KMS-11 (cell line): ENCODE measurements around the gene ARG1.

Experiments used
- H2AFZ ChIP-seq: fragments of 200-600 bp; sonication (generic); 2 replicates; pipeline ENCODE4 v1.6.1; 2016; ENCODE audit warnings: antibody characterized with exemption, mixed run types, low read depth
- H3K27ac ChIP-seq: fragments of 200-600 bp; sonication (generic); 2 replicates; pipeline ENCODE4 v1.6.1; 2016; ENCODE audit warnings: mild to moderate bottlenecking, mixed run types
- H3K27me3 ChIP-seq: fragments of 200-600 bp; sonication (generic); 2 replicates; pipeline ENCODE4 v1.6.1; 2017; ENCODE audit warnings: mild to moderate bottlenecking, low read depth, mixed run types, moderate library complexity; ENCODE audit not compliant: insufficient read depth
- H3K36me3 ChIP-seq: fragments of 200-600 bp; sonication (generic); 2 replicates; pipeline ENCODE4 v1.6.1; 2017; ENCODE audit warnings: mild to moderate bottlenecking, mixed run types; ENCODE audit not compliant: insufficient read depth
- H3K4me1 ChIP-seq: fragments of 200-600 bp; sonication (generic); 2 replicates; pipeline ENCODE4 v1.6.1; 2016; ENCODE audit warnings: mild to moderate bottlenecking, low read depth, mixed run types; ENCODE audit not compliant: poor library complexity, severe bottlenecking
- H3K4me2 ChIP-seq: fragments of 200-600 bp; sonication (generic); 2 replicates; pipeline ENCODE4 v1.7.0; 2016; ENCODE audit warnings: mild to moderate bottlenecking, mixed run types
- H3K4me3 ChIP-seq: fragments of 200-600 bp; sonication (generic); IDR thresholded peaks from 2 replicates; pipeline ENCODE4 v1.6.1; 2017; ENCODE audit warnings: low read depth, low read length, mixed read lengths; ENCODE audit not compliant: insufficient read depth
- H3K79me2 ChIP-seq: fragments of 200-600 bp; sonication (generic); 2 replicates; pipeline ENCODE4 v1.6.1; 2016; ENCODE audit warnings: low read depth, mixed run types; ENCODE audit not compliant: insufficient read depth
- H3K9ac ChIP-seq: fragments of 200-600 bp; sonication (generic); 2 replicates; pipeline ENCODE4 v1.6.1; 2016; ENCODE audit warnings: mild to moderate bottlenecking, mixed run types
- H4K20me1 ChIP-seq: fragments of 200-600 bp; sonication (generic); 2 replicates; pipeline ENCODE4 v1.6.1; 2016; ENCODE audit warnings: mild to moderate bottlenecking, mixed run types; ENCODE audit not compliant: insufficient read depth
- TF ChIP-seq, protein P1 (sequence below): fragments of 200-600 bp; sonication (generic); conservative IDR thresholded peaks from 2 replicates; pipeline ENCODE4 v1.6.1; 2017; ENCODE audit warnings: low read depth, mild to moderate bottlenecking, antibody characterized with exemption, low read length, moderate library complexity, mixed read lengths

Gene ARG1

GRCh38 chr6:131586543-131586942 is 13.5 kb downstream of the ARG1 start:
- Histone ChIP-seq H3K27me3 (no peaks in the 10 kb centered on the region), H3K4me3 (no peak overlapping the region), H3K79me2 (no peaks in the 10 kb centered on the region), H3K27ac (no peak overlapping the region), H3K36me3 (peaks cover 4% of the 10 kb centered on the region), H3K4me1 (peaks cover 8% of the 10 kb centered on the region), H4K20me1 (no peaks in the 10 kb centered on the region), H3K4me2 (no peak overlapping the region), H2AFZ (no peak overlapping the region), H3K9ac (no peak overlapping the region)
- TF ChIP-seq, protein P1, sequence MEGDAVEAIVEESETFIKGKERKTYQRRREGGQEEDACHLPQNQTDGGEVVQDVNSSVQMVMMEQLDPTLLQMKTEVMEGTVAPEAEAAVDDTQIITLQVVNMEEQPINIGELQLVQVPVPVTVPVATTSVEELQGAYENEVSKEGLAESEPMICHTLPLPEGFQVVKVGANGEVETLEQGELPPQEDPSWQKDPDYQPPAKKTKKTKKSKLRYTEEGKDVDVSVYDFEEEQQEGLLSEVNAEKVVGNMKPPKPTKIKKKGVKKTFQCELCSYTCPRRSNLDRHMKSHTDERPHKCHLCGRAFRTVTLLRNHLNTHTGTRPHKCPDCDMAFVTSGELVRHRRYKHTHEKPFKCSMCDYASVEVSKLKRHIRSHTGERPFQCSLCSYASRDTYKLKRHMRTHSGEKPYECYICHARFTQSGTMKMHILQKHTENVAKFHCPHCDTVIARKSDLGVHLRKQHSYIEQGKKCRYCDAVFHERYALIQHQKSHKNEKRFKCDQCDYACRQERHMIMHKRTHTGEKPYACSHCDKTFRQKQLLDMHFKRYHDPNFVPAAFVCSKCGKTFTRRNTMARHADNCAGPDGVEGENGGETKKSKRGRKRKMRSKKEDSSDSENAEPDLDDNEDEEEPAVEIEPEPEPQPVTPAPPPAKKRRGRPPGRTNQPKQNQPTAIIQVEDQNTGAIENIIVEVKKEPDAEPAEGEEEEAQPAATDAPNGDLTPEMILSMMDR: no peak

DNA sequence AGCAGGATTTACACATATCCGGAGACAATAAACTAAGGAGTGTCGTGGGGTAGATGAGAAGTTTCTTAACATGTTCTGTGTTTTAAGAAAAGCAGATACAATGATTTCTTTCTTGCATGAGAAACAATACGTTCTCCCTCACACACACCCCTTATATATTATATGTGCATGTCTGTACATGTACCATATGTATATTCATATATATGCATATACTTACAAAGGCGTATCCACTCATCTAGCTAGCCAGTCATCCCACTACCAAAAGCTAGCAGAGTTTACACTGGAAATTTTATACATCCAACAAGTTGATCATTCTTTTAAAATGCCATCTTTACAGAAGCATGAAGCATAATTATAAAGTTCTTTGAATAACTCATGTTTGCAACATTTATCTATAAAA is 14.9 kb downstream of the ARG1 start:
- no peaks in the 10 kb centered on the region for H3K79me2 ChIP-seq
- H3K4me3 ChIP-seq: no peak overlapping the region
- no peak overlapping the region for H3K27ac ChIP-seq
- no peaks in the 10 kb centered on the region for H4K20me1 ChIP-seq
- H3K27me3 ChIP-seq: no peaks in the 10 kb centered on the region
- H3K4me2 ChIP-seq: no peak overlapping the region
- H2AFZ ChIP-seq: no peak overlapping the region
- TF ChIP-seq, protein P1: no peak
- H3K9ac ChIP-seq: no peak overlapping the region
- peaks cover 4% of the 10 kb centered on the region for H3K36me3 ChIP-seq
- H3K4me1 ChIP-seq: peaks cover 8% of the 10 kb centered on the region

- no peak overlapping the region for H2AFZ ChIP-seq
- no peak overlapping the region for H3K4me2 ChIP-seq
- H3K4me3 ChIP-seq: no peak overlapping the region
- H3K79me2 ChIP-seq: no peaks in the 10 kb centered on the region
- peaks cover 4% of the 10 kb centered on the region for H3K36me3 ChIP-seq
- no peaks in the 10 kb centered on the region for H3K27me3 ChIP-seq
- peaks cover 3% of the 10 kb centered on the region for H3K4me1 ChIP-seq
- TF ChIP-seq, protein P1: no peak
- no peak overlapping the region for H3K9ac ChIP-seq
- no peaks in the 10 kb centered on the region for H4K20me1 ChIP-seq
- H3K27ac ChIP-seq: no peak overlapping the region
Measured at GRCh38 chr6:131588643-131589042, 15.6 kb downstream of the ARG1 start.

DNA sequence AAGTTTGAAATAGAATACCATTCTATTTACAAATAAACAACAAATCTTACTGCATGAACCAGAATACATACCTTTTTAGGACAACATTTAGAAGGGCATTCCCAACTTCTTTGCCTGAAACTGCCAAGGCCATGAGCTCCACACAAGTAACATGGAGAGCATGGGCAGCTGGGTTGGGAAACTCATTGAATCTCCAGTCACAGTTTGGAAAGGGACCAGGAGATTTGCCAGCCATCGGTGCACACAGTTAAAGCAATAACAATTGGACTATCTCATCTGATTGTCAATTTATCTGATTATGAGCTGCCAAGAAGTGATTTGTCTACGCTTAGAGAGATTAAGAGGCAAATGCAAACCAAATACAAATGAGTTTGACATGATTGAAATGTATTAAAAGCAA is 19.9 kb downstream of the ARG1 start:
- H2AFZ ChIP-seq: no peak overlapping the region
- H3K9ac ChIP-seq: no peak overlapping the region
- H3K79me2 ChIP-seq: no peaks in the 10 kb centered on the region
- no peak overlapping the region for H3K27ac ChIP-seq
- H3K4me3 ChIP-seq: no peak overlapping the region
- no peaks in the 10 kb centered on the region for H4K20me1 ChIP-seq
- H3K27me3 ChIP-seq: no peaks in the 10 kb centered on the region
- no peak overlapping the region for H3K4me2 ChIP-seq
- TF ChIP-seq, protein P1: no peak
- peaks cover 7% of the 10 kb centered on the region; the same call in 1 of the 2 replicates for H3K36me3 ChIP-seq
- H3K4me1 ChIP-seq: no peaks in the 10 kb centered on the region
